ENCODE results near the gene PNPLA6.

The PNPLA6 gene

DNA sequence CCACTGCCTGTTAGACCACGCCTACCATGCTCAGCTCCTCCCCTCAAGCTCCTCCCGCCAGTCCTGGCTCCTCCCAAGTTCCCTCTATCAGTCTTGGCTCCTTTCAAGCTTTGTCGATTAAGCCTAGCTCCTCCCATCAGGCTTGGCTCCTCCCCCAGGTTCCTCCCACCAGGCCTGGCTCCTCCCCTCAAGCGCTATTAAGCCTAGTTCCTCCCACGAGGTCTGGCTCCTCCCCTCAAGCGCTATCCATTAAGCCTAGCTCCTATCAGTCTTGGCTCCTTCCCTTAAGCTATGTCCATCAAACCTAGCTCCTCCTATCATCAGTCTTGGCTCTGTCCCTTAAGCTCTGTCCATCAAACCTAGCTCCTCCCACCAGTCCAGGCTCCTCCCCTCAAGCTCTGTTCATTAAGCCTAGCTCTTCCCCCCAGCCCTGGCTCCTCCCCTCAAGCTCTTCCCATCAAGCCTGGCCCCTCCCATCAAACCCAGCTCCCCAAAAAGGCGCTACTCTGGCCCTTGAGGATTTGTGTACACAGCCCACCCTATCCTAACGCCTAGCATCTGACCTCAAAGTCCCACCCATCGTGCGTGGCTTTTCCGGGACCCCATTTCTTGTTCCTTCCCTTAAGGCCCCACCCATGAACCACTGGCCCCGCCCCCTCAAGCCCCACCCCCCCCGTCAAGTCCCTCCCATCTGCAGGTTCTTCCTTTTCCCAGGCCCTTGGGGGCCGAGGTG, 70.1 kb downstream of the PNPLA6 start:
- peaks cover 3% of the 10 kb centered on the region for H3K4me1 Mint-ChIP-seq (ENCODE audit: low read depth)
- H3K36me3 Mint-ChIP-seq (ENCODE audit: low read depth) = peaks cover 3% of the 10 kb centered on the region
- no peaks in the 10 kb centered on the region for H3K9me3 Mint-ChIP-seq
- H3K4me3 Mint-ChIP-seq = no peak overlapping the region
- no peak overlapping the region for H3K27ac Mint-ChIP-seq
- H3K27me3 Mint-ChIP-seq = peaks cover 3% of the 10 kb centered on the region

DNA sequence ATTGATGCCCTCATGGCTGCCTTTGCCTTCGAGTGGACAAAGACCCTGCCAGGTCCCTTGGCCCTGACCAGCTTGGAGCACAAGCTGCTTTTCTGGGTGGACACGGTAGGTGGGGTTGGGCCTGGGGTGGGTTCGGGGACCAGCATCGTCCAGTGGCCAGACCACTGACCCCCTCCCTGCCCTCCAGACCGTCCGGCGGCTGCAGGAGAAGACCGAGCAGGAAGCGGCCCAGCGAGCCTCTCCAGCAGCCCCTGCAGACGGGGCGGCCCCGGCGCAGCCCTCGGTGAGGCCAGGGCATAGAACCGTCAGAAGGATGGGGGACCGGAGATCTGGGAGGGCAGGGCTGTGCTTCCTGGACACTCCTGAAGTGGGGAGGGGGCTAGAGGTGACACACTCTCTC, 70.8 kb downstream of the PNPLA6 start:
- H3K27me3 Mint-ChIP-seq = no peaks in the 10 kb centered on the region
- H3K4me3 Mint-ChIP-seq = no peak overlapping the region
- no peaks in the 10 kb centered on the region for H3K4me1 Mint-ChIP-seq (ENCODE audit: low read depth)
- H3K27ac Mint-ChIP-seq = no peak overlapping the region
- H3K9me3 Mint-ChIP-seq = no peaks in the 10 kb centered on the region
- no peaks in the 10 kb centered on the region for H3K36me3 Mint-ChIP-seq (ENCODE audit: low read depth)

DNA sequence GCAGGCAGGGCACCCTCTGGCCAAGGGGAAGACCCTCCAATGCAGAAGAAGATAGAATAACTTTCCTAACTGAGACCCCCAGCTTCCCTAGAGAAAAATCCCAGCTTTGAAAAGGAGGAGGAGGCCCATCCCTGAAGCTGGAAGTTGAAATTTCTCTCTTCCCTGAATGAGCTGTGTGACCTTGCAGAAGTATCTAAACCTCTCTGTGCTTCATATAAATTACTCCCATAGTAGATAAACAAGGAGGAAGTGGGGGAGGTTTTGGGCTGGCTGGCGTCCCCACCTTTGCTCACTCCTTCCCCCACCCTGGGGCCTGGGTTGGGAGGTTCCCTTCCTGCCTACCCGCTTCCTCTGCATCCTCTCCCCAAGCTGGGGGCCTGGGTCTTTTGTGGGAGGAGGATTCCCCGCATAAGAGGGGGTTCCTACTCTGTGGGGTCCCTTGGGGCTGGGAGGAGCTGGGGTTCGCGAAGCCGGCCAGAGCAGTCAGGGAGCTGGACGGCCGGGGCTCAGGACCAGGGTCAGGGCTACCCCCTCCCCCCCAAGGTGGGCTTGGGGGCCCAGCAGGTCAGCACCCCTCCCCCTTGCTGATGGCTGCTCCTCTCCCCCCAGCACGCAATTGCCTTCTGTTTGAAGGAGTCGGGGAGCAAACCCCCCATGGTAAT, 71.8 kb downstream of the PNPLA6 start:
- Mint-ChIP-seq H3K4me1 (ENCODE audit: low read depth) (no peaks in the 10 kb centered on the region), H3K4me3 (no peak overlapping the region), H3K27ac (no peak overlapping the region), H3K9me3 (no peaks in the 10 kb centered on the region), H3K27me3 (no peaks in the 10 kb centered on the region), H3K36me3 (ENCODE audit: low read depth) (no peaks in the 10 kb centered on the region)

DNA sequence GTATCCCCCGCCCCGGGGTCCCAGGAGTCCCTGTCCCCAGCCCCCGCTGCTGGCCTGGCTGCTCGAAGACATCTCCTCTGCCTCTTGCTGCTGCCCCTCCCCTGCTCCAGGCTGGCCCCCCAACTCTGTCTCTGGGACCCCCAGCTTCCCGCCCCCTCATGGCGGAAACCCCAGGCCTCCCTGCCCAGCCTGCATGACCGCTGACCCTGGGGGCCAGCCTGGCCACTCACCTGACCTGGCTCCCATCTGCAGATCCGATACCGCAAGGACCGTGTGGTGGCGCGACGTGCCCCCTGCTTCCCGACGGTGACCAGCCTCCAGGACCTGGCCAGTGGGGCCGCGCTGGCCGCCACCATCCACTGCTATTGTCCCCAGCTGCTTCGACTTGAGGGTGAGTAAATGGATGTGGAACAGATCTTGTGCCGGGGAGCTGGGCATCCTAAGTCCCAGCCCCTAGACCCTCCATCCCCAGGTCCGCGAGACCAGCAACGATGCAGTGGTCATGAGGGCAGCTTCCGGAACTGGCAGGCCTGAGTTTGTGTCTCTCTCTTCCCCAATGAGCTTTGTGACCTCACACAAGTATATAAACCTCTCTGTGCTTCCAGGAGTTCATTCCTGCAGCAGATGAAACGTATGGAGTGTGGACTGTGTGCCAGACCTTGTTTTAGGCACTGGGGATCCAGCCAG, 72.5 kb downstream of the PNPLA6 start:
- H3K36me3 Mint-ChIP-seq (ENCODE audit: low read depth) = no peaks in the 10 kb centered on the region
- no peaks in the 10 kb centered on the region for H3K4me1 Mint-ChIP-seq (ENCODE audit: low read depth)
- no peak overlapping the region for H3K27ac Mint-ChIP-seq
- H3K4me3 Mint-ChIP-seq = no peak overlapping the region
- H3K9me3 Mint-ChIP-seq = no peaks in the 10 kb centered on the region
- no peaks in the 10 kb centered on the region for H3K27me3 Mint-ChIP-seq

DNA sequence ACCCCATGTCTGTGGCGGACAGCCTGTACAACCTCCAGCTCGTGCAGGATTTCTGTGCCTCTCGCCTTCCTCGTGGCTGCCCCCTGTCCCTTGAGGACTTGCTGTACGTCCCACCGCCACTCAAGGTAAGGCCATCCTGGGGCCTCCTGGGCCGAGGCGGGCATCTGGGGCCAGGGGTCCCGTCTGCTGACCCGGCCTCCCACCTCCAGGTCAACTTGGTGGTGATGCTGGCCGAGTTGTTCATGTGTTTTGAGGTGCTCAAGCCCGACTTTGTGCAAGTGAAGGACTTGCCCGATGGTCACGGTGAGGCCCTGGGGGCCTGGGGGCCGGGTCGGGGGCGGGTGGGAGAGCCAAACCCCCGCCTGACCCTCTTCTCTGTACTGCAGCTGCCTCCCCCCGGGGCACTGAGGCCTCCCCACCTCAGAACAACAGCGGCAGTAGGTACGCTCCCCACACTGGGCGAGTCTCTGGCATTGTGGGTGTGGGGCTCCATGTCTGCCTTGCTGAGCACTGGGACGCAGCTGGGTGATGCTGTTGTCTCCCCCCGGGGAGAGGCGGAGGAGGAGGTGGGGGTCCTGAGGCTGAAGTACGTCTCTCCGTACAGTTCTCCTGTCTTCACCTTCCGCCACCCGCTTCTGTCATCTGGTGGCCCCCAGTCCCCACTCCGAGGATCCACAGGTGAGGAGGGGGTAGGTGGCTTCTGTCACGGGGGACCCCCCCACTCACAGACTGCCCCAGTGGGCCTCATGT, 75.1 kb downstream of the PNPLA6 start:
- H3K27ac Mint-ChIP-seq = no peak overlapping the region
- H3K36me3 Mint-ChIP-seq (ENCODE audit: low read depth) = no peaks in the 10 kb centered on the region
- no peaks in the 10 kb centered on the region for H3K4me1 Mint-ChIP-seq (ENCODE audit: low read depth)
- no peak overlapping the region for H3K4me3 Mint-ChIP-seq
- H3K27me3 Mint-ChIP-seq = no peaks in the 10 kb centered on the region
- H3K9me3 Mint-ChIP-seq = no peaks in the 10 kb centered on the region
